Glomerular visceral epithelial cell (primary cell): ENCODE results near the gene ITGA8.
"Not testable (repeated sequence)": the region's sequence is repeated elsewhere in the genome, so short reads cannot be mapped to it uniquely, and the experiment has no call there.

Experiments used
- DNase-seq: peaks from one replicate; pipeline ENCODE4 v3.0.0-alpha.2; 2016; ENCODE audit errors: extremely low spot score

Gene ITGA8

GRCh38 chr10:15550950-15551349 lies 168.8 kb downstream of the ITGA8 start:
- no peak for DNase-seq

GRCh38 chr10:15548331-15548730 lies 171.4 kb downstream of the ITGA8 start:
- DNase-seq: no peak

GRCh38 chr10:15546606-15547005 lies 173.1 kb downstream of the ITGA8 start:
- DNase-seq: no peak

GRCh38 chr10:15545884-15546283 lies 173.8 kb downstream of the ITGA8 start:
- DNase-seq: no peak

GRCh38 chr10:15545266-15545665 lies 174.5 kb downstream of the ITGA8 start:
- no peak for DNase-seq

- DNase-seq: no peak
Measured at GRCh38 chr10:15543994-15544393, 175.7 kb downstream of the ITGA8 start.

GRCh38 chr10:15542817-15543216 lies 176.9 kb downstream of the ITGA8 start:
- DNase-seq: no peak

- no peak for DNase-seq
Measured at GRCh38 chr10:15541376-15541775, 178.3 kb downstream of the ITGA8 start.

GRCh38 chr10:15540727-15541126 lies 179.0 kb downstream of the ITGA8 start:
- no peak for DNase-seq

GRCh38 chr10:15539262-15539661 lies 180.5 kb downstream of the ITGA8 start:
- DNase-seq: no peak

- not testable (repeated sequence) for DNase-seq
Measured at GRCh38 chr10:15534928-15535538, 184.7 kb downstream of the ITGA8 start.

- no peak for DNase-seq
Measured at GRCh38 chr10:15531927-15532722, 187.6 kb downstream of the ITGA8 start.

- DNase-seq: no peak
Measured at GRCh38 chr10:15528859-15529239, 190.9 kb downstream of the ITGA8 start.

GRCh38 chr10:15526754-15527153 lies 193.0 kb downstream of the ITGA8 start:
- DNase-seq: no peak

GRCh38 chr10:15521328-15521903 lies 198.3 kb downstream of the ITGA8 start:
- DNase-seq: no peak

GRCh38 chr10:15518250-15518649 lies 201.5 kb downstream of the ITGA8 start:
- DNase-seq: no peak

GRCh38 chr10:15516256-15517085 lies 203.3 kb downstream of the ITGA8 start:
- DNase-seq: no peak

- no peak for DNase-seq
Measured at GRCh38 chr10:15515202-15515601, 204.5 kb downstream of the ITGA8 start.

GRCh38 chr10:15510963-15511362 lies 208.8 kb downstream of the ITGA8 start:
- DNase-seq: no peak

GRCh38 chr10:15505329-15505728 lies 214.4 kb downstream of the ITGA8 start:
- DNase-seq: no peak

- DNase-seq: no peak
Measured at GRCh38 chr10:15504101-15504840, 215.5 kb downstream of the ITGA8 start.
